PC-3 (cell line): ENCODE results near the gene TTC31. TPM values are rescaled to one million over a fixed set of nuclear protein-coding genes. Genes with fewer than 3 reads are reported as not detected.

Experiments used
- ATAC-seq: fragments of 200-7000 bp; cut with Tn5 transposase; 2 replicates; pipeline ENCODE4 v1.9.1; 2020; ENCODE audit warnings: mild to moderate bottlenecking, moderate library complexity
- BruUV-seq: library from RNA; stranded (reverse); fragments of 400-500 nt; replicated peaks from 2 replicates; lab custom pipeline; 2021; lab: Mats Ljungman, UMichigan
- CTCF ChIA-PET: fragments of 300-600 bp; sonication (Branson Sonifier 250); formaldehyde crosslinking; loops from one replicate; lab custom pipeline; 2022; ENCODE audit warnings: antibody characterized with exemption; lab: Charles Lee
- POLR2A ChIA-PET: fragments of 300-600 bp; sonication (Branson Sonifier 250); formaldehyde crosslinking; loops from one replicate; lab custom pipeline; 2022; ENCODE audit warnings: antibody characterized with exemption; ENCODE audit not compliant: unreplicated experiment; lab: Charles Lee
- DNase-seq: peaks from one replicate; pipeline ENCODE4 v3.0.0-alpha.2; 2015
- H2AFZ ChIP-seq: fragments of 300-600 bp; sonication (generic); 2 replicates; pipeline ENCODE4 v1.6.0; 2016; ENCODE audit warnings: antibody characterized with exemption, low read length
- H3F3A ChIP-seq: fragments of 300-600 bp; sonication (generic); one replicate; pipeline ENCODE4 v1.6.0; 2017; ENCODE audit warnings: antibody characterized with exemption, low read length, control low read depth, mild to moderate bottlenecking; ENCODE audit not compliant: unreplicated experiment
- H3K27ac ChIP-seq: fragments of 300-600 bp; sonication (generic); 2 replicates; pipeline ENCODE4 v1.5.1; 2016; ENCODE audit warnings: mild to moderate bottlenecking, low read length
- H3K27me3 ChIP-seq: fragments of 300-600 bp; sonication (generic); 2 replicates; pipeline ENCODE4 v1.6.1; 2016; ENCODE audit warnings: low read length, mixed read lengths
- H3K36me3 ChIP-seq: fragments of 300-600 bp; sonication (generic); 2 replicates; pipeline ENCODE4 v1.6.1; 2016; ENCODE audit warnings: low read depth, mixed run types, low read length, mixed read lengths
- H3K4me1 ChIP-seq: fragments of 300-600 bp; sonication (generic); 2 replicates; pipeline ENCODE4 v1.5.1; 2016; ENCODE audit warnings: low read length; ENCODE audit not compliant: insufficient read depth
- H3K4me2 ChIP-seq: fragments of 300-600 bp; sonication (generic); 2 replicates; pipeline ENCODE4 v1.6.0; 2016; ENCODE audit warnings: low read length
- H3K4me3 ChIP-seq: fragments of 300-600 bp; sonication (generic); 2 replicates; pipeline ENCODE4 v1.5.1; 2016; ENCODE audit warnings: mild to moderate bottlenecking, low read length, mixed read lengths
- H3K79me2 ChIP-seq: fragments of 300-600 bp; sonication (generic); 2 replicates; pipeline ENCODE4 v1.6.1; 2017; ENCODE audit warnings: low read length, mixed read lengths
- H3K9ac ChIP-seq: fragments of 300-600 bp; sonication (generic); 2 replicates; pipeline ENCODE4 v1.6.0; 2016; ENCODE audit warnings: mild to moderate bottlenecking, low read length
- H3K9me2 ChIP-seq: fragments of 300-600 bp; sonication (generic); replicated peaks from 2 replicates; pipeline ENCODE4 v1.6.1; 2016; ENCODE audit warnings: mixed run types, low read length, mixed read lengths
- H3K9me3 ChIP-seq: fragments of 300-600 bp; sonication (generic); 2 replicates; pipeline ENCODE4 v1.6.1; 2016; ENCODE audit warnings: low read length, mixed read lengths
- H4K20me1 ChIP-seq: fragments of 300-600 bp; sonication (generic); 2 replicates; pipeline ENCODE4 v1.6.1; 2016; ENCODE audit warnings: low read length, mixed read lengths
- CTCF ChIP-seq: fragments of 300-600 bp; sonication (generic); conservative IDR thresholded peaks from 2 replicates; pipeline ENCODE4 v1.5.1; 2017; ENCODE audit warnings: antibody characterized with exemption, low read depth, mild to moderate bottlenecking, low read length
- EZH2 ChIP-seq: fragments of 300-600 bp; sonication (generic); IDR thresholded peaks from one replicate; pipeline ENCODE4 v1.6.1; 2017; ENCODE audit warnings: antibody characterized with exemption, mild to moderate bottlenecking, low read length; ENCODE audit not compliant: unreplicated experiment
- EZH2phosphoT487 ChIP-seq: fragments of 300-600 bp; sonication (generic); IDR thresholded peaks from 2 replicates; pipeline ENCODE4 v1.6.1; 2018; ENCODE audit warnings: mild to moderate bottlenecking, antibody characterized with exemption, low read length, borderline replicate concordance
- intact Hi-C: fragments of 100-400 bp; cut with micrococcal nuclease; formaldehyde crosslinking; loops from 2 replicates; pipeline ENCODE4 v1.9.0; 2023
- total RNA-seq: library from RNA; depleted of rRNA; stranded (reverse); fragments of >200 nt; gene quantifications from 2 replicates; pipeline ENCODE4 v1.2.3, GENCODE V29; 2014

Gene TTC31
- total RNA-seq, 1 experiment from 2014 or later, result 21.1 TPM

GRCh38 chr2:74531666-74532065 lies 48.8 kb downstream of the TTC31 start:
- ATAC-seq (no peak), DNase-seq (no peak)
- H3K79me2 ChIP-seq, result peaks cover 43% of the 10 kb centered on the region
- H3K4me2 ChIP-seq, result peak overlapping the region; percentile 96
- H3F3A ChIP-seq, result no peaks in the 10 kb centered on the region
- H3K9me3 ChIP-seq, result no peaks in the 10 kb centered on the region
- peak overlapping the region; percentile 93; the same call in 1 of the 2 replicates for H3K4me3 ChIP-seq
- no peak overlapping the region for H3K9ac ChIP-seq
- H3K36me3 ChIP-seq, result peaks cover 22% of the 10 kb centered on the region
- peaks cover 20% of the 10 kb centered on the region for H3K4me1 ChIP-seq
- BruUV-seq, result no TSS peak
- intact Hi-C loops, result loop anchor here (5.0 kb wide), 1 partner anchor 56 kb away; no protein-coding TSS in a partner anchor
- H3K9me2 ChIP-seq, result no peaks in the 10 kb centered on the region
- H3K27me3 ChIP-seq, result no peaks in the 10 kb centered on the region
- POLR2A ChIA-PET, result no interaction called here
- CTCF ChIA-PET, result interaction anchor here (0.6 kb wide), 1 partner anchor 49 kb away, joined by 5 read pairs; the partner anchor contains the start of genes CCDC142 and TTC31
- no peak for TF ChIP-seq EZH2phosphoT487
- TF ChIP-seq EZH2, result no peak
- TF ChIP-seq CTCF, result no peak
- no peak overlapping the region for H3K27ac ChIP-seq
- no peak overlapping the region for H2AFZ ChIP-seq
- H4K20me1 ChIP-seq, result 0 out of 2 replicates have a peak, but pooled peaks cover 7% of the 10 kb centered on the region

DNA sequence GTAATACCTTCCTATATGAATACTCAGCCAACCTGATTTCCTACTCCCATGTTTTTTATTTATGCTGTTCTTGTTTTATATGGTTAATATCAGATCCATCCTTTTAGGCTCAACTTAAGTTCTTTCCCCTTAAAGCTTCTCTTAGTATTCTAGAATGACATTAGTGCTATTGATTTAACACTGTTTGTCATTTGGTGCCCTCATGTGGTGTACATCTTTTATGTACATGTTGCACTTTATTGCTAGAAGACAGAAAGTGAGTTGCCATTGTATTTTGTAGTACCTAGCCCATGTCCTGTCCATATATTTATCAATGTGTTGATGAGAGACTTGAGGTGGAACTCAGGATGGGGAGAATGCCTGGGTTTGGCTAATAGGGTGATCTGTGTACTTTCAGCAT lies 49.3 kb downstream of the TTC31 start:
- peaks cover 16% of the 10 kb centered on the region for H3K36me3 ChIP-seq
- 0 out of 2 replicates have a peak, but pooled peaks cover 7% of the 10 kb centered on the region for H4K20me1 ChIP-seq
- H3K9me3 ChIP-seq, result no peaks in the 10 kb centered on the region
- no peak overlapping the region for H2AFZ ChIP-seq
- H3K9me2 ChIP-seq, result no peaks in the 10 kb centered on the region
- CTCF ChIA-PET, result interaction anchor here (0.6 kb wide), 1 partner anchor 50 kb away, joined by 5 read pairs; the partner anchor contains the start of genes CCDC142 and TTC31
- intact Hi-C loops, result loop anchor here (5.0 kb wide), 1 partner anchor 55 kb away; no protein-coding TSS in a partner anchor
- TF ChIP-seq EZH2phosphoT487 (no peak), EZH2 (no peak), CTCF (peak; percentile 68)
- peaks cover 20% of the 10 kb centered on the region for H3K4me1 ChIP-seq
- no peak overlapping the region for H3K27ac ChIP-seq
- H3K27me3 ChIP-seq, result no peaks in the 10 kb centered on the region
- no peak overlapping the region for H3K4me3 ChIP-seq
- no TSS peak for BruUV-seq
- ATAC-seq (no peak), DNase-seq (peak; percentile 54)
- H3F3A ChIP-seq, result no peaks in the 10 kb centered on the region
- peaks cover 42% of the 10 kb centered on the region for H3K79me2 ChIP-seq
- no peak overlapping the region for H3K9ac ChIP-seq
- H3K4me2 ChIP-seq, result no peak overlapping the region
- POLR2A ChIA-PET, result no interaction called here

GRCh38 chr2:74533464-74533863 lies 50.6 kb downstream of the TTC31 start:
- Histone ChIP-seq H3K79me2 (peaks cover 30% of the 10 kb centered on the region), H4K20me1 (no peaks in the 10 kb centered on the region), H3K9me2 (no peaks in the 10 kb centered on the region), H3F3A (no peaks in the 10 kb centered on the region), H3K9ac (no peak overlapping the region), H3K4me3 (no peak overlapping the region), H2AFZ (no peak overlapping the region), H3K36me3 (peaks cover 7% of the 10 kb centered on the region; the same call in 1 of the 2 replicates), H3K27me3 (no peaks in the 10 kb centered on the region), H3K4me2 (no peak overlapping the region), H3K9me3 (no peaks in the 10 kb centered on the region), H3K4me1 (peaks cover 10% of the 10 kb centered on the region), H3K27ac (no peak overlapping the region)
- intact Hi-C loops, result loop anchor here (5.0 kb wide), 1 partner anchor 54 kb away; no protein-coding TSS in a partner anchor
- CTCF ChIA-PET, result no interaction called here
- TF ChIP-seq CTCF, result no peak
- no peak for TF ChIP-seq EZH2
- TF ChIP-seq EZH2phosphoT487, result no peak
- BruUV-seq, result no TSS peak
- no peak for DNase-seq
- no peak for ATAC-seq
- POLR2A ChIA-PET, result no interaction called here
